K562 (cell line): Measurements from ENCODE around the gene EHD3. TPM values are rescaled to one million over a fixed set of nuclear protein-coding genes. Genes with fewer than 3 reads are reported as not detected.

Experiments
- ATAC-seq: fragments of 200-7000 bp; cut with Tn5 transposase; 3 replicates; pipeline ENCODE4 v1.9.1; 2020; ENCODE audit warnings: moderate library complexity
- BruUV-seq: library from RNA; stranded (reverse); fragments of 400-500 nt; replicated peaks from 2 replicates; lab custom pipeline; 2021; lab: Mats Ljungman, UMichigan
- CTCF ChIA-PET: fragments of 300-600 bp; formaldehyde crosslinking; extraction: SDS; loops from one replicate; lab custom pipeline; 2021; ENCODE audit warnings: low intra/inter-chr PET ratio; lab: Yijun Ruan, JAX
- POLR2A ChIA-PET: fragments of 300-600, 350-650 bp; sonication (Branson Sonifier 250); formaldehyde crosslinking; extraction: SDS; loops from one replicate; lab custom pipeline; 2021; ENCODE audit warnings: antibody characterized with exemption, inconsistent platforms; lab: Yijun Ruan, JAX
- DNase-seq, 4 experiments: peaks; one replicate each; pipeline versions ENCODE4 v3.0.0 to v3.0.0-alpha.2; 2011 to 2018; ENCODE audit warnings: low spot score in 3 of 4, mixed read lengths in 3 of 4; ENCODE audit errors: extremely low read depth in 1 of 4
- FAIRE-seq: peaks from 2 replicates; lab custom pipeline; 2011; peaks lifted over from hg19 to GRCh38; lab: Jason Lieb, UNC
- H2AFZ ChIP-seq: 2 replicates; pipeline ENCODE4 v1.6.0; 2011; ENCODE audit warnings: low read depth, low read length, control low read depth, inconsistent platforms
- H3K27ac ChIP-seq: fragments of 200-600 bp; 3 replicates; pipeline ENCODE4 v1.8.0; 2011; ENCODE audit warnings: low read depth, mild to moderate bottlenecking, control low read depth, inconsistent platforms, low read length, moderate library complexity, mixed read lengths; ENCODE audit errors: extremely low read depth
- H3K27me3 ChIP-seq, 2 experiments: fragments of 300-600 bp in 1 of 2; 2 replicates in 1 of 2; 3 replicates in 1 of 2; pipeline versions ENCODE4 v1.6.0 to v1.8.0; 2011; ENCODE audit warnings: inconsistent platforms in 2 of 2, low read length in 2 of 2, mild to moderate bottlenecking in 1 of 2, mixed read lengths in 1 of 2, moderate library complexity in 1 of 2; ENCODE audit not compliant: control insufficient read depth in 2 of 2, insufficient read depth in 2 of 2
- H3K36me3 ChIP-seq: fragments of 300-600 bp; 3 replicates; pipeline ENCODE4 v1.8.0; 2011; ENCODE audit warnings: mild to moderate bottlenecking, low read length, inconsistent platforms; ENCODE audit not compliant: control insufficient read depth, insufficient read depth
- H3K4me1 ChIP-seq, 2 experiments: fragments of 200-600 bp in 1 of 2; replicated peaks in 1 of 2; 2 replicates in 1 of 2; 3 replicates in 1 of 2; pipeline versions ENCODE4 v1.5.1 to v1.8.0; 2011; ENCODE audit warnings: inconsistent platforms in 2 of 2, low read length in 2 of 2, mild to moderate bottlenecking in 1 of 2, mixed read lengths in 1 of 2, moderate library complexity in 1 of 2; ENCODE audit not compliant: control insufficient read depth in 2 of 2, insufficient read depth in 2 of 2
- H3K4me2 ChIP-seq: 2 replicates; pipeline ENCODE4 v1.6.1; 2011; ENCODE audit warnings: low read length, control low read depth, inconsistent platforms, mixed read lengths; ENCODE audit not compliant: insufficient read depth
- H3K4me3 ChIP-seq: fragments of 200-600 bp; sonication (generic), shearing (Covaris generic); 2 replicates; pipeline ENCODE4 v1.5.1; 2016; ENCODE audit warnings: control low read depth, inconsistent platforms
- H3K79me2 ChIP-seq: fragments of 200-600 bp; 3 replicates; pipeline ENCODE4 v1.8.0; 2011; ENCODE audit warnings: low read length, inconsistent platforms; ENCODE audit not compliant: control insufficient read depth, insufficient read depth
- H3K9ac ChIP-seq, 2 experiments: 2 replicates each; pipeline versions ENCODE4 v1.6.0 to v1.6.1; 2011; ENCODE audit warnings: low read depth in 2 of 2, low read length in 2 of 2, control low read depth in 1 of 2, inconsistent platforms in 1 of 2, mild to moderate bottlenecking in 1 of 2, mixed read lengths in 1 of 2; ENCODE audit not compliant: insufficient read depth in 1 of 2
- H3K9me1 ChIP-seq: one replicate; pipeline ENCODE4 v1.6.0; 2011; ENCODE audit warnings: inconsistent platforms, mild to moderate bottlenecking, low read length, moderate library complexity; ENCODE audit not compliant: control insufficient read depth, insufficient read depth
- H3K9me3 ChIP-seq: replicated peaks from 2 replicates; pipeline ENCODE4 v1.5.1; 2011; ENCODE audit warnings: low read depth, low read length, inconsistent platforms; ENCODE audit not compliant: control insufficient read depth, insufficient read depth
- H4K20me1 ChIP-seq: replicated peaks from 2 replicates; pipeline ENCODE4 v1.6.1; 2011; ENCODE audit warnings: low read length, inconsistent platforms, mixed read lengths; ENCODE audit not compliant: control insufficient read depth, insufficient read depth
- HDGF ChIP-seq: fragments of 450-650 bp; IDR thresholded peaks from 2 replicates; pipeline ENCODE4 v1.6.1; 2016
- TRIM28 ChIP-seq: fragments of 450-650 bp; IDR thresholded peaks from 2 replicates; pipeline ENCODE4 v1.6.1; 2017
- ZC3H4 ChIP-seq: sonication (generic); formaldehyde crosslinking; IDR thresholded peaks from 2 replicates; pipeline ENCODE4 v1.9.0; 2021; ENCODE audit warnings: missing genetic modification reagents, borderline replicate concordance
- ZNF324 ChIP-seq: fragments of 250-450 bp; sonication (Bioruptor Pico); IDR thresholded peaks from 2 replicates; pipeline ENCODE4 v1.4.0; 2020; ENCODE audit warnings: mild to moderate bottlenecking
- ZNF77 ChIP-seq: fragments of 250-450 bp; sonication (Bioruptor Pico); IDR thresholded peaks from 2 replicates; pipeline ENCODE4 v1.5.0; 2020
- ZNF785 ChIP-seq: fragments of 250-450 bp; sonication (Bioruptor Pico); IDR thresholded peaks from 2 replicates; pipeline ENCODE4 v1.4.0; 2020; ENCODE audit warnings: mild to moderate bottlenecking
- WGBS: fragments of 100-300 bp; shearing (Covaris generic); methylation state at CpG from one replicate; pipeline ENCODE4 v1.1.6; 2016; ENCODE audit warnings: low coverage, mixed read lengths; ENCODE audit not compliant: insufficient coverage; ENCODE audit errors: missing lambda C conversion rate; 5-methylcytosine and 5-hydroxymethylcytosine counted together
- in situ Hi-C: fragments of 300-500 bp; cut with MboI; formaldehyde crosslinking; loops from 4 replicates; pipeline ENCODE4 v1.15.0; 2018; ENCODE audit warnings: inconsistent platforms, mixed read lengths
- intact Hi-C: fragments of 100-400 bp; cut with micrococcal nuclease; formaldehyde crosslinking; loops from 2 replicates; pipeline ENCODE4 v1.14.2; 2022
- polyA plus RNA-seq, 8 experiments: library from polyadenylated mRNA; depleted of rRNA in 4 of 8; stranded (reverse) in 5 of 8; unstranded in 3 of 8; fragments of >200 nt; fragmentation: Nextera tagmentation in 2 of 8; fragmentation: Illumina TruSeq in 1 of 8; extraction: Ambion mirVana in 2 of 8; extraction: Trizol in 1 of 8; gene quantifications; 2 replicates each; pipeline versions ENCODE4 v1.2.1 to v1.2.3, GENCODE V29; 2011 to 2014; ENCODE audit warnings: inconsistent platforms in 1 of 8, missing spikeins in 1 of 8
- total RNA-seq, 7 experiments: library from RNA; depleted of rRNA in 6 of 7; stranded (reverse); fragments of >200 nt in 6 of 7; fragmentation: Illumina TruSeq in 2 of 7; extraction: Trizol in 2 of 7; gene quantifications; 2 replicates each; pipeline versions ENCODE4 v1.2.1 to v1.2.3, GENCODE V29; 2011 to 2021; ENCODE audit warnings: low replicate concordance in 1 of 7
- TF ChIP-seq, protein P1 (sequence below): fragments of 450-650 bp; formaldehyde crosslinking; IDR thresholded peaks from 2 replicates; pipeline ENCODE4 v1.4.0; 2022; ENCODE audit warnings: missing genetic modification characterization
- TF ChIP-seq, protein P2 (sequence below): fragments of 450-650 bp; IDR thresholded peaks from 2 replicates; pipeline ENCODE4 v1.6.1; 2017; ENCODE audit warnings: antibody characterized with exemption
- TF ChIP-seq, protein P3 (sequence below): sonication (generic); formaldehyde crosslinking; IDR thresholded peaks from 2 replicates; pipeline ENCODE4 v1.8.1; 2023; ENCODE audit warnings: mild to moderate bottlenecking, missing genetic modification reagents

Gene EHD3
- total and polyA plus RNA-seq, 9 of the 15 experiments (the other 6 are each of a cell fraction or from before 2014, with no cell fraction given): under 0.01 to 0.04 (median 0.03) TPM; not detected in 3

DNA sequence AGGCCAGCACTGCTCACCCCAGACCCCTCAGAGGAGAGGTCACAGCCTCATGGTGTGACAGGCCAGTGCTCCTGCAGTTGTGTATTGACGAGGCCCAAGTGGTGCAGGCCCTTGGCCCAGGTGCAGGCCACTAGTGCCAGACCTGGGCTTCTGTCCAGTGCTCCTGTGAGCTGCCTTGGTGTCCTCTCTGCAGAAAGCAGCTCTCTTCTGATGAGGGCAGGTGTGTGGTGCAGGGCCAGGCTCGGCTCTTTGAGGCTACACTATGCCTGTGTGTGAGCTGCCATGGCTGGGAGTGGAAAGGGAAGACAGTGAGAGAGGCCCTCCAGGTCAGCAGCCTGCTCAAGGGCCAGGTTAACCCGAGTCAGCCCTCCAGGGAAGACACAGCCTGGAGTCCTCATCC lies 17.1 kb downstream of the EHD3 start:
- H3K27ac ChIP-seq: no peak overlapping the region
- no peak overlapping the region; a peak in 1 of 4 replicates for H3K9ac ChIP-seq
- H3K4me2 ChIP-seq: no peak overlapping the region
- H2AFZ ChIP-seq: no peak overlapping the region
- CTCF ChIA-PET: no interaction called here
- in situ Hi-C loops (no loop called here), intact Hi-C loops (no loop called here)
- no peaks in the 10 kb centered on the region for H3K36me3 ChIP-seq
- ATAC-seq (no peak), FAIRE-seq (no peak), DNase-seq (no peak)
- 0 out of 2 replicates have a peak, but pooled peaks cover 5% of the 10 kb centered on the region for H4K20me1 ChIP-seq
- no peak overlapping the region for H3K4me3 ChIP-seq
- POLR2A ChIA-PET: interaction anchor here (0.6 kb wide), 2 partner anchors 13 to 43 kb away, joined by 3 to 4 read pairs; no protein-coding TSS in a partner anchor
- H3K9me3 ChIP-seq: no peaks in the 10 kb centered on the region
- BruUV-seq: no TSS peak
- peaks cover 7% of the 10 kb centered on the region for H3K9me1 ChIP-seq
- H3K4me1 ChIP-seq: no peaks in the 10 kb centered on the region; a peak in 3 of 5 replicates
- TF ChIP-seq ZC3H4 (CRISPR knock-in tag) (no peak), ZNF324 (CRISPR knock-in tag) (no peak)
- TF ChIP-seq, protein P1, sequence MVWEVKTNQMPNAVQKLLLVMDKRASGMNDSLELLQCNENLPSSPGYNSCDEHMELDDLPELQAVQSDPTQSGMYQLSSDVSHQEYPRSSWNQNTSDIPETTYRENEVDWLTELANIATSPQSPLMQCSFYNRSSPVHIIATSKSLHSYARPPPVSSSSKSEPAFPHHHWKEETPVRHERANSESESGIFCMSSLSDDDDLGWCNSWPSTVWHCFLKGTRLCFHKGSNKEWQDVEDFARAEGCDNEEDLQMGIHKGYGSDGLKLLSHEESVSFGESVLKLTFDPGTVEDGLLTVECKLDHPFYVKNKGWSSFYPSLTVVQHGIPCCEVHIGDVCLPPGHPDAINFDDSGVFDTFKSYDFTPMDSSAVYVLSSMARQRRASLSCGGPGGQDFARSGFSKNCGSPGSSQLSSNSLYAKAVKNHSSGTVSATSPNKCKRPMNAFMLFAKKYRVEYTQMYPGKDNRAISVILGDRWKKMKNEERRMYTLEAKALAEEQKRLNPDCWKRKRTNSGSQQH (CRISPR knock-in tag): no peak
- peaks cover 0 to 13% of the 10 kb centered on the region in 2 experiments; a peak in 1 of 5 replicates for H3K27me3 ChIP-seq
- no peaks in the 10 kb centered on the region for H3K79me2 ChIP-seq
- WGBS: 0% methylated on average over 2 of the region's 3 CpGs

GRCh38 chr2:31251851-31252250 lies 17.9 kb downstream of the EHD3 start:
- H3K27me3 ChIP-seq: peaks cover 0 to 13% of the 10 kb centered on the region in 2 experiments; a peak in 1 of 5 replicates
- BruUV-seq: no TSS peak
- peaks cover 7% of the 10 kb centered on the region for H3K9me1 ChIP-seq
- FAIRE-seq (no peak), DNase-seq (no peak), ATAC-seq (no peak)
- in situ Hi-C loops (no loop called here), intact Hi-C loops (no loop called here)
- ChIA-PET POLR2A (interaction anchor here (0.6 kb wide), 1 partner anchor 13 kb away, joined by 3 read pairs; no protein-coding TSS in a partner anchor), CTCF (no interaction called here)
- TF ChIP-seq HDGF: no peak
- no peak for TF ChIP-seq TRIM28
- TF ChIP-seq, protein P2, sequence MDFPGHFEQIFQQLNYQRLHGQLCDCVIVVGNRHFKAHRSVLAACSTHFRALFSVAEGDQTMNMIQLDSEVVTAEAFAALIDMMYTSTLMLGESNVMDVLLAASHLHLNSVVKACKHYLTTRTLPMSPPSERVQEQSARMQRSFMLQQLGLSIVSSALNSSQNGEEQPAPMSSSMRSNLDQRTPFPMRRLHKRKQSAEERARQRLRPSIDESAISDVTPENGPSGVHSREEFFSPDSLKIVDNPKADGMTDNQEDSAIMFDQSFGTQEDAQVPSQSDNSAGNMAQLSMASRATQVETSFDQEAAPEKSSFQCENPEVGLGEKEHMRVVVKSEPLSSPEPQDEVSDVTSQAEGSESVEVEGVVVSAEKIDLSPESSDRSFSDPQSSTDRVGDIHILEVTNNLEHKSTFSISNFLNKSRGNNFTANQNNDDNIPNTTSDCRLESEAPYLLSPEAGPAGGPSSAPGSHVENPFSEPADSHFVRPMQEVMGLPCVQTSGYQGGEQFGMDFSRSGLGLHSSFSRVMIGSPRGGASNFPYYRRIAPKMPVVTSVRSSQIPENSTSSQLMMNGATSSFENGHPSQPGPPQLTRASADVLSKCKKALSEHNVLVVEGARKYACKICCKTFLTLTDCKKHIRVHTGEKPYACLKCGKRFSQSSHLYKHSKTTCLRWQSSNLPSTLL: no peak
- TF ChIP-seq ZNF785 (CRISPR knock-in tag): no peak
- TF ChIP-seq, protein P3, sequence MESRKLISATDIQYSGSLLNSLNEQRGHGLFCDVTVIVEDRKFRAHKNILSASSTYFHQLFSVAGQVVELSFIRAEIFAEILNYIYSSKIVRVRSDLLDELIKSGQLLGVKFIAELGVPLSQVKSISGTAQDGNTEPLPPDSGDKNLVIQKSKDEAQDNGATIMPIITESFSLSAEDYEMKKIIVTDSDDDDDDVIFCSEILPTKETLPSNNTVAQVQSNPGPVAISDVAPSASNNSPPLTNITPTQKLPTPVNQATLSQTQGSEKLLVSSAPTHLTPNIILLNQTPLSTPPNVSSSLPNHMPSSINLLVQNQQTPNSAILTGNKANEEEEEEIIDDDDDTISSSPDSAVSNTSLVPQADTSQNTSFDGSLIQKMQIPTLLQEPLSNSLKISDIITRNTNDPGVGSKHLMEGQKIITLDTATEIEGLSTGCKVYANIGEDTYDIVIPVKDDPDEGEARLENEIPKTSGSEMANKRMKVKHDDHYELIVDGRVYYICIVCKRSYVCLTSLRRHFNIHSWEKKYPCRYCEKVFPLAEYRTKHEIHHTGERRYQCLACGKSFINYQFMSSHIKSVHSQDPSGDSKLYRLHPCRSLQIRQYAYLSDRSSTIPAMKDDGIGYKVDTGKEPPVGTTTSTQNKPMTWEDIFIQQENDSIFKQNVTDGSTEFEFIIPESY (CRISPR knock-in tag): no peak
- TF ChIP-seq ZNF77 (CRISPR knock-in tag): no peak
- no peaks in the 10 kb centered on the region for H3K36me3 ChIP-seq
- no peak overlapping the region for H3K27ac ChIP-seq
- WGBS: 0% methylated on average over 6 of the region's 6 CpGs
- no peaks in the 10 kb centered on the region for H3K79me2 ChIP-seq
- no peaks in the 10 kb centered on the region for H3K9me3 ChIP-seq
- no peaks in the 10 kb centered on the region; a peak in 3 of 5 replicates for H3K4me1 ChIP-seq
- H3K9ac ChIP-seq: no peak overlapping the region
- H2AFZ ChIP-seq: no peak overlapping the region
- no peak overlapping the region for H3K4me2 ChIP-seq
- 0 out of 2 replicates have a peak, but pooled peaks cover 5% of the 10 kb centered on the region for H4K20me1 ChIP-seq
- no peak overlapping the region for H3K4me3 ChIP-seq
